GM12873 (cell line): ENCODE data around the gene LRRC8D.
A peak's percentile ranks its signal among the peaks of the same experiment; 100 is the strongest.

Experiments used
- CTCF ChIP-seq: IDR thresholded peaks from 2 replicates; pipeline ENCODE4 v1.5.1; 2012; ENCODE audit warnings: low read depth, mild to moderate bottlenecking, moderate library complexity, low read length, control low read depth; ENCODE audit not compliant: insufficient read depth; ENCODE audit errors: missing control alignments

The LRRC8D gene

DNA sequence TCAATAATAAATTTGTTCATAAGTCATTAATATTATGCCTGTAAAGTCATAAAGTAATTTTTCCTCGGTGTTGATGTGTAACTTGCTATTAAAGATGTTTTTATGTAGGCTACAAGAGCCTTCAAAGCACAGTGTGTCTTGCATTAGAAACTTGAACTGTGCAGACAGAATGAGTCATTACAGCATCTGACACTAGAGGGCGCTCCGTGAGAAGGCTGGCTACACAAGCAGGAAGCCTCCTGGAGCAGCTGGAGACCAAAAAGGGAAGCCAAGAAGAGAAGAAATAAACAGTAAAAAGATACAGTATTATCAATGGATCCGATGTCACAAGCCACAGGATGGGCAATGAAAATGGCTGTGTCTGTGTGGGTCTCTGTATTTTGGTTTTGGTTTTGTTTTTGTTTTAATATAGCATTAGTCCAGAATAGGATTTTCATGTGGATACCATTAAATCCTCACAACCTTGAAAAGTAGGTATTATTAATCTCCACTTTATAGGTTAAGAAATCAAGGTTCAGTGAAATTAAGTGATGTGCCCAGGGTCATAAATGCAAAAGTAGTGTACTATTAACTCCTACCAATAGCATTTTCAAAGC is 16.1 kb upstream of the LRRC8D start:
- TF ChIP-seq CTCF = peak; percentile 87

DNA sequence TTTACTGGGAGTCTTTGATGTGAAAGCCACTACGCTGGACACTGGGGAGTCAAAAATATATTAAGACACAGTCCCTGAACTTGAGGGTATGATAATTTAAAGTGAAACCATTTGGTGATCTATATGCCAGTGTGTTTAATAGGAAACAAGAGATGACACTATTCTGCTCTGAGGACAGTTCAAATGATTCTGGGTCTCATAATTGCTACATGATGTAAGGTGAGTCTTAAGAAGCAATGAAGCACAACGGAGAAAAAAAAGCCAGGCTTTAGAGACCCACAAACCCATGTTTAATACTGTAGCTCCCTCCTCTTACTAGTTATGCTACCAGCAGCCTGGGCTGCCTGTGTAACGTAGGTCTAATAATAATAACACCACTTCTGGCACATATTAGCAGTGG is 14.2 kb upstream of the LRRC8D start:
- TF ChIP-seq CTCF = no peak

- no peak for TF ChIP-seq CTCF
These were observed 13.3 kb upstream of the LRRC8D start for GRCh38 chr1:89807503-89807902.

- TF ChIP-seq CTCF = no peak
These were observed 12.8 kb upstream of the LRRC8D start for GRCh38 chr1:89807983-89808382.

DNA sequence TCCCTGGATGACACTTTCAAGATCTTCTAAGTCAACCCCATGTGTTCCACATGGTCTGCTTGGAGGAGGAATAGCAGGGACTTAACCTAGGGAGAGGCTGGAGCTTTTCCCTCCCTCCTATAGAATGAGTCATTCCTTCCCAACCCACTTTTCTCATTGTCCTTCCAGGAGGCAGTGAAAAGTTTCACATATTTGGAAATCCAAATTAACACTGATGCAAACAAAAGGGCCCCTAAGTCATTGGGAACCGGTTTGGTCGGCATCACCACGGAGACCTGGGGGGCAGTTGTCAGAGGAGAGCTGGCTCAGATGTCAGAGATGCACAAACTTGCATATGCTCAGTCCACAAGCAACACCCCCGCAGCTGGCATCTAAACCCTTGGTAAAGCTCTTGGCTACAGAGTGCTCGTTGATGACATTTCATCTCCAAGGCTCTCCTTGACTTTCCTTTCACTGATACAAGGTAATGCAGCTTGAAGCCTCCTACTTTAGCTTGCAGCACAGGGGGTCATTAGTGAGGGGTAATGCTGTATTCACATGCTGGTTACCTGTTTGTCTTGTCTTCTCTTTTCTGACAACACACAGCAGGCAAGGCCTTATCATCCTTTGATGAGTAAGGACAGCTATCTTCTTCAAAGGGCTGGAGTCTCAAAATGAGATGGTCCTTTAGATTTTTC is 12.3 kb upstream of the LRRC8D start:
- no peak for TF ChIP-seq CTCF

GRCh38 chr1:89809556-89809955 is 11.3 kb upstream of the LRRC8D start:
- no peak for TF ChIP-seq CTCF

DNA sequence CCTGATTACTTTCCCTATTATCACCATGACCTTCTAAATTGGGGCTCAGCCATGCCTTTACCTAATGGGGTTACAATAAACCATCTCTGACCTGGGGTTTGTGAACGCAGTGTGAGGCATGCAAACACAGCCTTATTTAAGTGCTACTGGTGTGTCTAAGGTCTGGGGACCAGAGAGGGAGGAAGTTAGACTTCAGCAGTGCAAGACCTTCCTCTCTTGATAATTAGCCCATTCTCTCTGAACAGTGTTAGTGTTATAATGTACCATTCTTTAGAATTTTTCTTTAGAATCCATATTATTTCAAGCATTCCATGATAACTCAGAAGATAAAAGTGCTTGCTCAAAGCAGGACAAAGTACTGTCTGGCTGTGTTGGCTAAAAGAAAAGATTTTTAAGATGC is 10.5 kb upstream of the LRRC8D start:
- no peak for TF ChIP-seq CTCF

DNA sequence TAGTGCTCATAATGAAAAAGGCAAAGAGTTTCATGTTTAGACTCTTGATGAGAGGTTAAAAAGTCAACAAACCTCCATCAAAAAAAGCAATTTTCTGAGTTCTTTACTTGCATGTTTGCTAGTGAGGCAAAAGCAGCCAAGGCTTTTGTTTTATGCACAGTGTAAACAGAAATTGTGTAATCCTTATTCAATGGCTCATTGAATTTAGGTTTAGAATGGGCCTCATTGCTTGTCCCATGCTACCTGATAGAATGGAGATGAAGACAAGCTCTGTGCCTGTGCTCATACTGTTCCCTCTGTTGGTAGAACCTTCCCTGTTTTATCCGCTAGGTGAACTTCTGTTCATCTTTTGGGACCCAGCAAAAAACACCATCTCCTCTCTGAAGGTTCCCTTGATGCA is 10.0 kb upstream of the LRRC8D start:
- no peak for TF ChIP-seq CTCF
